Ectodermal cell (in vitro differentiated cells): Measurements from ENCODE around the gene POLE2.

ENCODE experiments used
- H3K27ac ChIP-seq: 2 replicates; pipeline ENCODE4 v1.7.0; 2013; ENCODE audit warnings: mild to moderate bottlenecking, low read depth, low read length; ENCODE audit not compliant: insufficient read depth, poor library complexity, severe bottlenecking
- H3K27me3 ChIP-seq: 2 replicates; pipeline ENCODE4 v1.7.0; 2013; ENCODE audit warnings: mild to moderate bottlenecking, low read length; ENCODE audit not compliant: insufficient read depth, control insufficient read depth, poor library complexity, severe bottlenecking
- H3K36me3 ChIP-seq: one replicate; pipeline ENCODE4 v1.7.0; 2013; ENCODE audit warnings: low read length; ENCODE audit not compliant: control insufficient read depth, insufficient read depth
- H3K4me1 ChIP-seq: one replicate; pipeline ENCODE4 v1.7.0; 2013; ENCODE audit warnings: low read length; ENCODE audit not compliant: control insufficient read depth, insufficient read depth
- H3K4me3 ChIP-seq: 2 replicates; pipeline ENCODE4 v1.7.0; 2013; ENCODE audit warnings: low read depth, low read length, control low read depth; ENCODE audit not compliant: insufficient read depth
- H3K9me3 ChIP-seq: 2 replicates; pipeline ENCODE4 v1.7.0; 2013; ENCODE audit warnings: mild to moderate bottlenecking, low read length, moderate library complexity; ENCODE audit not compliant: control insufficient read depth
- WGBS, 2 experiments: methylation state at CpG; one replicate each; pipeline ENCODE4 v1.1.7; 2013; ENCODE audit warnings: missing lambda C conversion rate in 2 of 2; 5-methylcytosine and 5-hydroxymethylcytosine counted together

Gene POLE2

DNA sequence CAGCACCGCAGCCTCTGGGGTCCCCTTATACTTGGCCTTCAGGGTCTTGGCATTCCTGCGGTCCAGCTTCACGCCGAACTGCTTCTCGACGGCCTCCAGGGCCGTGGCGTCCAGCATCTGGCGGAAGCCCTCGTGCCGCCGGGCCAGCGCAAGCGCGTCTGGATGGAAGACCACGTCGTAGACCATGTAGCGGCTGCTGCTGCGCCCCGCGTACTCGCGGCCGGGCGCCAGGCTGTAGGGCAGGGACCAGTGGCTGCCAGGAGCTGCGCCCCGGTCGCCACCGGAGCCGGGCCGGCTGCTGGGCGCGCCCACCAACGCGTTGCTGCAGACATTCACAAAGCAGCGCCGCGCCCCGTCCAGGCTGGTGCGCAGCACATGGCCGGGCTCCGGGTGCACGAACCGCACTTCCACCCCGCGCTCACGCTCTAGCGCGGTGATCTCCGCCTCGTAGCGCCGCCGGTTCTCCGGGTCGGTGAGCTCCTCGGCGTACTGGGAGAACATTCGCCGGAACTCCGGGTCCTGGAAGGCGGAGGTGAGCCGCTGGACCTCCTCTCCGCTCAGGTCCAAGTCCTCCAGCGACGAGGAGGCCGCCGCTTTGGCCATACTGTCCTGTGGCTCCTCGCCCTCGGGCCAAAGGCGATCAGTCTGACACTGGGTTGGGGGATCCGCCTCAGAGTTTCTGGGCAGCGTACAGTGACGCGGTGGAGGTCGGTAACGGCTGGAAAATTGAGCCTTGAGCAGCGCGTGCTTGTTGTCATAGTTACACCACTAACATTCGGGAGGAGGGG, 53.3 kb downstream of the POLE2 start, which contains the start of gene DNAAF2:
Gene DNAAF2, minus strand, starts transcription at position 698 of the 788 bp plus-strand sequence. Its CDS starts 95 bp downstream, at position 603.
- WGBS, 2 experiments: 0% methylated on average over 80 of the region's 80 CpGs

DNA sequence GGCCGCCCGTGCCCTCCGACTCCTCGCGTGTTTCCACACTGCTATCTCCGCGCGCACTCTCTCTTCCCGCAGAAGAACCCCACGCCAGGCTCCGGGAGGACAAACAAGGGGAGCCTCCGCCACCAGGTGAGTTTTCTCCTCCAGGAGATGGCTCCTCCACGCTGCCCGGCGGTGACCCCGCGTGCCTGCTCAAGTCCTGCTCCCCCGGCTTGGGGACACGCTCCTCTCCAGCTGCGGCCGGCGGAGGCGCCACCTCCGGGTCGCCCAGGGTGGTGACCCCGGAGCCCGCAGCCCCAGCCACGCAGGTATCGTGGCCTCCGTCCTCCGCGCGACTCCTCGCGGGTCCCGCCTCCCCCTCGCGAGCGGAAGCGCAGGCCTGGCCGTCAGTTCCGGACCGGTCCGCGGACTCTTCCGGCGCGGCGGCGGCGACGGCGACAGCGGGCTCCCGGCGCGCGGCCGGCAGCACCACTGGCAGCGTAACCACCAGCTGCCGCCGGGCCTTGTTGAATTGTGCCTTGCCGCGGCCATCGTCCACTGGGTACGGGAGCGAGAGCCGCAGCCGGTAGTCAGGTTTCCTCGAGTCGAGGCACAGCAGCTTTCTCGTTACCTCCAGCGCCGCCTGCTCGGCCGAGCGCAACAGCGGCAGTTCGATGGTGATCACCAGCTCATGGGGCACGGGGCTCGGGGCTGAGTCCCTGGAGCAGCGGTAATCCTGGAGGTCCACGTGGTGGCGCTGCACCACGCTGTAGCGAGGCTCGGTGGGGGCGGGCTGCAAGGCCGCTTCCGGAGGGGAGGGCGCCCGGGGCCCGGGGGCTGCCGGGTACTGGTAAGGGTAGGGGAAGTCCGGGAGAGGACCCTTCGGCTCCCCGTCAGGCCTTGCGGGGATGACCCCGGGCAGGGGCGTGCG, 54.1 kb downstream of the POLE2 start:
- H3K27ac ChIP-seq: peak overlapping the region; percentile 98
- no peaks in the 10 kb centered on the region for H3K9me3 ChIP-seq
- WGBS, 2 experiments: 0% methylated on average over 101 of the region's 101 CpGs
- H3K4me1 ChIP-seq: peaks cover 3% of the 10 kb centered on the region
- no peaks in the 10 kb centered on the region for H3K27me3 ChIP-seq
- H3K4me3 ChIP-seq: peak overlapping the region; percentile 83
- H3K36me3 ChIP-seq: no peaks in the 10 kb centered on the region

More for the DNA sequence above, 53.3 kb downstream of the POLE2 start, which contains the start of gene DNAAF2:
- H3K36me3 ChIP-seq: no peaks in the 10 kb centered on the region
- H3K4me3 ChIP-seq: peak within 1 kb of the TSS; percentile 83
- H3K27ac ChIP-seq: peak within 1 kb of the TSS; percentile 98
- no peaks in the 10 kb centered on the region for H3K27me3 ChIP-seq
- peaks cover 3% of the 10 kb centered on the region for H3K4me1 ChIP-seq
- H3K9me3 ChIP-seq: no peaks in the 10 kb centered on the region

DNA sequence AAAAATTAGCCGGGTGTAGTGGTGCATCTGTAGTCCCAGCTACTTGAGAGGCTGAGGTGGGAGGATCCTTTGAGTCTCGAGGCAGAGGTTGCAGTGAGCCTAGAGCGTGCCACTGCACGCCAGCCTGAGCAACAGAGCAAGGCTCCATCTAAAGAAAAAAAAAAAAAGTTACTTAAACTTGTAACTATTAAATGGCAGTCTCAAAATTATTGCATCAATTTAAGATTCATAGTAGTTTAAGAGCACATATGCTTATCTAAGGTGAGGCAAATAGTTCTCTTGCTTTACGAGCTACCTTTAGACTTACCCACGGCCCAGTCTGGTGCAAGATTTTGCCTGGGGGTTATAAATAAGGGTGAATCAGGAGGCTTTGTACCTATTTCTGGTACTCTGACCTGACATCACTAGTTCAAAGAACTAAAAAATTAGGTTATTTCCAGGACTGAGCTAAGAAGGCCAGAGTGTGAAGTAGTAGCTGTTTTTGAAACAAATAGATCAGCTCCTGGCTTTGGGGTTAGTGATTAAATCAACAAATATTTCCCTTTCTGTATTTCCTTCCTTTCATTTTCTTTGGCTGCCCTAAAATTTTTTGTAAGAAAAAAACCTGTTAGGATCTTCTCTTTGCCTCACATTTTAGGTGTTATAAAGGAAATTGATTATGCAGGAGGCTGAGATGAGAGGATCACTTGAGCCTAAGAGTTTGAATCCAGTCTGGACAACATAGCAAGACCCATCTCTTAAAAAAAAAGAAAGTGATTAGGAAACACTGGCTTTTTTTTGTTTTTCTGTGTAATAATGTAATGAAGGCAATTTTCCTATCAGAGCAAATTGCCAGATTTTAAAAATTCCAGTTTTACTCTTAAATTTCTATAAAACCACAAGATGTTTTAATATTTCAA, 63.8 kb downstream of the POLE2 start:
- H3K27me3 ChIP-seq: no peaks in the 10 kb centered on the region
- 85 to 88% methylated on average over 6 of the region's 6 CpGs for WGBS, 2 experiments
- H3K36me3 ChIP-seq: peaks cover 3% of the 10 kb centered on the region
- H3K4me3 ChIP-seq: no peak overlapping the region
- no peaks in the 10 kb centered on the region for H3K9me3 ChIP-seq
- H3K4me1 ChIP-seq: peaks cover 9% of the 10 kb centered on the region
- H3K27ac ChIP-seq: no peak overlapping the region

DNA sequence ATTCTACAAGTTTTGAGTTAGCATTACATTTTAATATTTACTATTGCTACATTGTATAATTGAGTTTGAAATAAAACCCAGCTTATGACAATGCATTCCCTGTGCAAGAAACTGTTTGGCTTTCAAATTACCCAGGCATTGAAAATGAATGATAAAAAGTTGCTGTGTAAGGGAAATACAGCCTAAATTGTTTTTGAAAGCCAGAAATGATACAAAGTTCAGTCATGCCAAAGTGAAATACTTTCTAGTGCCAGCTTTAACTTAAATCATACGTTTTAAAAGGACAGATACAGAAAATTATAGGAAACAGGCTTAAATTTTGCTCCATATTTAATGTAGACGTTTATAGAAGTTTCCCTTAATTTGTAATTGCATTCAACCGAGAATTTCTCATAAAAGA, 64.6 kb downstream of the POLE2 start:
- H3K4me3 ChIP-seq: no peak overlapping the region
- 94 to 95% methylated on average over 2 to 3 of the region's 3 CpGs for WGBS, 2 experiments
- peaks cover 7% of the 10 kb centered on the region for H3K36me3 ChIP-seq
- no peak overlapping the region for H3K27ac ChIP-seq
- H3K4me1 ChIP-seq: peaks cover 9% of the 10 kb centered on the region
- H3K9me3 ChIP-seq: no peaks in the 10 kb centered on the region
- no peaks in the 10 kb centered on the region for H3K27me3 ChIP-seq

DNA sequence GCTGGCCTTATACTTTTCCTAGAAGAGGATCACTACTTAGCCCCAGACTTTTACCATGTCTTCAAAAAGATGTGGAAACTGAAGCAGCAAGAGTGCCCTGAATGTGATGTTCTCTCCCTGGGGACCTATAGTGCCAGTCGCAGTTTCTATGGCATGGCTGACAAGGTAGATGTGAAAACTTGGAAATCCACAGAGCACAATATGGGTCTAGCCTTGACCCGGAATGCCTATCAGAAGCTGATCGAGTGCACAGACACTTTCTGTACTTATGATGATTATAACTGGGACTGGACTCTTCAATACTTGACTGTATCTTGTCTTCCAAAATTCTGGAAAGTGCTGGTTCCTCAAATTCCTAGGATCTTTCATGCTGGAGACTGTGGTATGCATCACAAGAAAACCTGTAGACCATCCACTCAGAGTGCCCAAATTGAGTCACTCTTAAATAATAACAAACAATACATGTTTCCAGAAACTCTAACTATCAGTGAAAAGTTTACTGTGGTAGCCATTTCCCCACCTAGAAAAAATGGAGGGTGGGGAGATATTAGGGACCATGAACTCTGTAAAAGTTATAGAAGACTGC, 65.9 kb downstream of the POLE2 start:
- Histone ChIP-seq H3K9me3 (no peaks in the 10 kb centered on the region), H3K27me3 (no peaks in the 10 kb centered on the region), H3K36me3 (peaks cover 10% of the 10 kb centered on the region), H3K27ac (no peak overlapping the region), H3K4me3 (peak overlapping the region; percentile 93), H3K4me1 (peaks cover 9% of the 10 kb centered on the region)
- WGBS, 2 experiments: 69 to 83% methylated on average over 3 of the region's 3 CpGs

DNA sequence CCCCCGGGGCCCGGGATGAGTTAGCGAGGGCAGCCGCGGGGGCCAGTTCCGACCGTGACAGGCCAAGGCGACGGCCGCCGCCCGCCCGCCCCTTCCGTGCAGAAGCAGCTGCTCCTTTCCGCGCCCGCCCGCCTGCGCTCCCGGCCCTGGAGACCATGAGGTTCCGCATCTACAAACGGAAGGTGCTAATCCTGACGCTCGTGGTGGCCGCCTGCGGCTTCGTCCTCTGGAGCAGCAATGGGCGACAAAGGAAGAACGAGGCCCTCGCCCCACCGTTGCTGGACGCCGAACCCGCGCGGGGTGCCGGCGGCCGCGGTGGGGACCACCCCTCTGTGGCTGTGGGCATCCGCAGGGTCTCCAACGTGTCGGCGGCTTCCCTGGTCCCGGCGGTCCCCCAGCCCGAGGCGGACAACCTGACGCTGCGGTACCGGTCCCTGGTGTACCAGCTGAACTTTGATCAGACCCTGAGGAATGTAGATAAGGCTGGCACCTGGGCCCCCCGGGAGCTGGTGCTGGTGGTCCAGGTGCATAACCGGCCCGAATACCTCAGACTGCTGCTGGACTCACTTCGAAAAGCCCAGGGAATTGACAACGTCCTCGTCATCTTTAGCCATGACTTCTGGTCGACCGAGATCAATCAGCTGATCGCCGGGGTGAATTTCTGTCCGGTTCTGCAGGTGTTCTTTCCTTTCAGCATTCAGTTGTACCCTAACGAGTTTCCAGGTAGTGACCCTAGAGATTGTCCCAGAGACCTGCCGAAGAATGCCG, 66.7 kb downstream of the POLE2 start:
- H3K4me1 ChIP-seq: peaks cover 9% of the 10 kb centered on the region

DNA sequence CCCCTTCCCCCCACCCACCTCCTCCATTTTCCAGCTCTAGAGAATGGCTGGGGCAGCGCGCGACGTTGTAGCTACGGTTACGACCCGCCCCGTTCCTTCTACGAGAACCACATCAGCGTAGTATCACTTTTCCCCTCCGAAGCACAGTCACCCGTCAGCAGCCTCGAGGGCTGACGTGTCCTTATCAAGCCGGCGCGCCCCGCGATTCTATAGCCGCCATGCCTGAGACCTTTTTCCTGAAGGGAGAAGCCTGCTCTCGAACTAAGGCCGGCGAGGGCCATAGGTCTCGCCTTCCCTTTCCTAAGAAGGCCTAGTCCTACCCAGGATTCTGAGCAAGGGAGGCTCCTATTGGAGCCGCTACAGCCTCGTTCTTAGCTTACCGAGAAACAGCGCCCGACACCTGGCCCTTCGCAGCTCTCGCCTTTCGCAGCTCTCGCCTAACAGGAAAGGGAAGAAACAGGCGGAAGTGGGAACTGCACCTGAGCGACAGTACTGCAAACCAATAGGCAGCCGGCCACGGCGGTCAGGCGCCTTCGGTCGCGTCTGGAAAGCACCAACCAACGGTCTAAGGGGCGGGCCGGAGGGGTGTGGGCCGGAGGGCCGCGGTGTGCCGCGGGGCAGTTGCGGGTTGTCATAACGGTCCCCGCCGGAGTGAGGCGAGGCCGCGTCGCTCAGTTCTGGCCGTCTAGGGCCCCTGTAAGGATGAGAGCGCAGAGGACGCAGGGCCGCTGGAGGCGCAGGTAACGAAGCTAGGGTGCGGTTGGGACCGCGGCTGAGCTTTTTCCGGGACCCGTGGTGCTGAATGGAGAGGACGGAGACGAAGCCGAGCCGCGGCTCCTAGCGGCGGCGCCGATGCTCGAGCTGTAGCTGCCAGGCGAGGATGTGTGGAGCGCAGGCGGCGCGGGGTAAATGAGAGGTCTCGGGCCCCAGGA, 67.6 kb downstream of the POLE2 start, which contains the start of the genes MGAT2 and RPL36AL:
Gene MGAT2, plus strand, starts transcription at position 618 of the 932 bp plus-strand sequence. CDS start 470 bp downstream, outside the sequence.
Gene RPL36AL, minus strand, starts transcription at position 445 of the 932 bp plus-strand sequence. CDS start 1,522 bp downstream, outside the sequence.
- peaks cover 9% of the 10 kb centered on the region for H3K4me1 ChIP-seq
- no peaks in the 10 kb centered on the region for H3K9me3 ChIP-seq
- 0 to 1% methylated on average over 85 of the region's 85 CpGs for WGBS, 2 experiments
- peak within 1 kb of the TSS; percentile 93 for H3K27ac ChIP-seq
- peaks cover 12% of the 10 kb centered on the region for H3K36me3 ChIP-seq
- no peaks in the 10 kb centered on the region for H3K27me3 ChIP-seq
- peak within 1 kb of the TSS; percentile 93 for H3K4me3 ChIP-seq

More for the DNA sequence above, 66.7 kb downstream of the POLE2 start:
- 4% methylated on average over 65 of the region's 65 CpGs for WGBS, 2 experiments
- H3K27me3 ChIP-seq: no peaks in the 10 kb centered on the region
- H3K9me3 ChIP-seq: no peaks in the 10 kb centered on the region
- no peak overlapping the region for H3K27ac ChIP-seq
- H3K36me3 ChIP-seq: peaks cover 12% of the 10 kb centered on the region
- H3K4me3 ChIP-seq: peak overlapping the region; percentile 93

DNA sequence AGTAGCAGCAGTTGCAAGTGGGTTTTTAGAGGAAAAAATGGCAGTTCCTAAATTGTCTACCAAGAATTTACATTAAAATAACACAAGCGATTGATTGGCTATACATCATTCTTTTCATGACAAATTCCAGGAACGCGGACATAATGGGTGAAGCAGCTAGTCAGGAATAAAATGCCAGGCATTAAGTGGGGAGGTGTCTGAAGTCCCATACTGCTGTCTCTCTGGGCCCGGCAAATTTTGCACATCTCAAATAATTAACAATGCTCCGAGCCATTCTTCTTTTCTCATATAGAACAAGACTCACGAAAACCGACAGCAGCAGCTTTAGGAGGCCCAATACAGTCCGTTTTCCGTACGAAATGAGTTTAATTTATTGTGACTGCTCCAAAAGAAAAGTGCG, 68.3 kb downstream of the POLE2 start:
- H3K9me3 ChIP-seq: no peaks in the 10 kb centered on the region
- WGBS, 2 experiments: 1% methylated on average over 11 of the region's 11 CpGs
- H3K27me3 ChIP-seq: no peaks in the 10 kb centered on the region
- H3K36me3 ChIP-seq: peaks cover 12% of the 10 kb centered on the region
- peak overlapping the region; percentile 93 for H3K4me3 ChIP-seq
- H3K4me1 ChIP-seq: peaks cover 9% of the 10 kb centered on the region
- peak overlapping the region; percentile 93 for H3K27ac ChIP-seq
